IPS DF 4.7 (cell line): ENCODE measurements around the gene TCERG1L.

Source experiments
- DNase-seq: peaks from one replicate; pipeline ENCODE4 v3.0.0-alpha.2; 2013; ENCODE audit warnings: low spot score; ENCODE audit errors: extremely low read depth

The TCERG1L gene

DNA sequence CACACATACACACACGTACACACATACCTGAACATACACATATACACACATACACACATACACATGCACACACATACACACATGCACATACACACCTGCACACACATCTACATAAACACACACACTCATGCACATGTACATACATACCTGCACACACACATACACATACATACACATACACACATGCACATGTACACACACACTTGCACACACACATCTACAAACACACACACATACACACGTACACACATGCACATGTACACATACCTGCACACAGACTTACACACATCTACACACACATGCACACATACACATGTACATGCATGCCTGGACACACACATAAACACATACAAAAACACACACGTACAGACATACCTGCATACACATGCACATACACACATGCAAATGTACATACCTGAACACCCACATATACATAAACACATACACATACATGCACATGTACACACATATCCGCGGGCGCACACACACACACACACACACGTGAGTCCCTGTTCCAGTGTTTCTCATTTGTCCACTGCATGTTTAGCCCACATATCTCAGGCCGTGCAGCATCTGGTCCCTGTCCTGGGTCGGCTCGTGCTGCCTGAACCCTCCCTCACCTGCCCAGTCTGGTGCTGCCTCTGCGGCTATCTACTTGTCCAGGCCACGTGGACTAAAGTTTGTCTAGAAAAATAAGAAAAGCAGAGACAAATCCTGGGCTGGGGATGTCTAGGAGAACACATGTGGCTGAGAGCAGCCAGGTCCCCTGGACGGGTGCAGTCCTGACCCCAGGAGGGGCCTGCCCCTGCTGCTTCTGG is 238.7 kb downstream of the TCERG1L start:
- DNase-seq, result no peak

GRCh38 chr10:131071721-131072120 is 239.8 kb downstream of the TCERG1L start:
- DNase-seq, result no peak

- no peak for DNase-seq
These were observed 240.7 kb downstream of the TCERG1L start for GRCh38 chr10:131070856-131071255.

- no peak for DNase-seq
These were observed 242.8 kb downstream of the TCERG1L start for GRCh38 chr10:131068760-131069159.

DNA sequence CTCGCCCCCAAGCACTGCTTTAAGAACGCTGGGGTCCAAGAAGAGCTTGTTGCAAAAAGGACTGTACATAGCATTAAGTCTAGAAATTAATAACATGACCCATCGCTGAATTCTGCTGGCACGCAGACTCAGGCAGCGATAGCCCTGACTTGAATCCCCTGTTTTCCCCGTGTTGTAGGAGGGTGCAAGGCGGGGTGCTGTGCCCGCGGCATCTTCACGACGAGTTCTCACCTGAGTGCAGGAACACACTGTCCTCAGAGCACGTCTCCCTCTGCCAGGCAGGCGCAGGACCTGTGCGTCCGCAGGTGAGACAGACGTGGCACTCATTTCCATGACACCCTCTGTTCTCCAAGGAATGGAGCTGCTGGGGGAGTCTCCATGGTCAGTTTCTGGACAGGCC is 243.2 kb downstream of the TCERG1L start:
- no peak for DNase-seq

GRCh38 chr10:131067690-131068089 is 243.8 kb downstream of the TCERG1L start:
- no peak for DNase-seq

DNA sequence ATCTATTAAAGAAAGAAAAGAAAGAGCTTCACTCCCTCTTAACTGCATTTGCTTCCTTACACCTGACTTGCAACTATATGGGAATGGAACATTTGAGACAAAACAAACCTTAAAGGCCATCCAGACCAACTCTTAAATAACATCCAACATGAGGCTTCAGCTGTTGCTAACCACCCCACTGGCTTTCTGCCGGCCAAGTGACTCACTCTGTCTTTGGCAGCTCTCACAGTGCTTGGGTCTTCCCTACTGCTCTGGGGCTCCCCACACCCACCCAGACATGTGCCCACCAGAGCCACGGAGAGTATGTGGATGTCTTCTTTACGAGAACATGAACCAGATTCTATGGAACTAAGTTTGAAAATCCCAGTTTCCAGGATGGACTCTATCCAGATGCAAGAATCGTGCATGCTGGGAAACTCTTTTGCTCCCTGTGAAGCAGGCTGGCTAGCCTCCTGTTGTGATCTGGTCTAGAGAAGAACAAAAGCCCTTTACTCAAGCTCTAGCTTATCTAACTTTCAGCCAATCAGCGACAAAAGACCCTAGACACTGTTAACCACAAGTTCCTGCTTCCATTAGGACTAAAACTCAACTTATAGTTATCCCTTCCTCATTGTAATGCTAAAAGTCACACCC is 245.7 kb downstream of the TCERG1L start:
- DNase-seq, result no peak

GRCh38 chr10:131063311-131063710 is 248.2 kb downstream of the TCERG1L start:
- DNase-seq, result no peak

DNA sequence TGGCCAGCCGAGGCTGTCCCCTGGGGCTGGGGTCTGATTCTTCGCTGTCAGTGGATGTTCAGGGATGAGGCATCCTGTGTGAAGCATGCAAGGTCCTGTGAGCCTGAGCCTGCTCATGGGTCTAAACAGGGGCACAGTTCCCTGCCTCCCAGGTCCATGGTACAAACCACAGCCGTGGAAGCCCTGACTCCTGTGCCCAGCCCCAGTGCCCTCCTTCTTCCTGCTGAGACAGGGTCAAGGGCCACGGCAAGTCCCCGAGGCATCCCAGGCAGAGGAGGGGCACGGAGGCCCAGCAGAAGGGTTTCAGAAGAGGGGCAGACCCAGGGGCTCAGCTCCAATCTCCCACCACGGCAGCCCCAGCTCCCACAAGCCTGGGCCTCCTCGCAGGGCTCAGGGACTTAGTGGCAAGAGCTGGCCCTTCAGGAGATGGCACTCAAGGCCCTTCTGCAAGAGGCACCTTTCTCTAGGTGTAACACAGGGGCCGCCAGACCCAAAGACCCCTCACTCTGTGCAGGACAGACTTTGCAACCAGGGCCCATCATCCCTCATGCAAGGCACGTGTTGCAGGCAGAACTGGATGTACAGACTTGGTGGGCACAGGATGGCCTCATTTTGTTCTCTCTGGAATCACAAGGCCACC is 248.8 kb downstream of the TCERG1L start:
- DNase-seq, result no peak

- DNase-seq, result no peak
These were observed 250.3 kb downstream of the TCERG1L start for GRCh38 chr10:131061216-131061615.

DNA sequence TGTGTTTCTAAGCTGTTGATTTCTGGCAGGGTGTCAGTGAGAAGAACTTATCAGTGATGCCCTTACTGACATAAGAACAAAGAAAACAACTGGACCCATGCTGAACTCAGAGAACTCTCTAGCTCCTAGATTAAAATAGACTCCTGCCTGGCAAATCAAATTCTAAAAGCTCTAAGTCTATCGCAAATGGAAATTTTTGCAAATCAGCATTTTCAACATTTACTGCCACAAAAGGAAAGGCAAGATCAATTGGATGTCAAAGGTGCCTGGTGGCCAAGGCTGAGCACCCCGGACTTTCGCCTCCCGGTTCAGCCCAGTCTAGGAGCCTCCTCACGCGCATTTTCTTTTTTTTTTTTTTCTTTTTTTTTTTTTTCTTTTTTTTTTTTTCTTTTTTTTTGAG is 251.6 kb downstream of the TCERG1L start:
- DNase-seq, result no peak

DNA sequence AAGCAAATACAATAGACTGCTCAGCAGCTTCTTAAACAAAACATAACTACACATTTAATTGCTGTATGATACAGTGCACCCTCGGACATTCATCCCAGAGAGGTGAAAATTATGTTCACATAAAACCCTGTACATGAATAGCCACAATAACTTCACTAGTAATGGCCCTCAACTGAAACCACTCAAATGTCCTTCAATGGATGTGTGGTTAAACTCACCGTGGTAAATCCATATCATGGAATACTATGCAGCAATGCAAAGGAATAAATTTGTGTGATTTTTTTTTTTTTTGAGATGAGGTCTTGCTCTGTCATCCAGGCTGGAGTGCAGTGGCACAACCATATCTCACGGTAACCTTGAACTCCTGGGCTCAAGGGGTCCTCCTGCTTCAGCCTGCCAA is 252.7 kb downstream of the TCERG1L start:
- DNase-seq, result no peak

DNA sequence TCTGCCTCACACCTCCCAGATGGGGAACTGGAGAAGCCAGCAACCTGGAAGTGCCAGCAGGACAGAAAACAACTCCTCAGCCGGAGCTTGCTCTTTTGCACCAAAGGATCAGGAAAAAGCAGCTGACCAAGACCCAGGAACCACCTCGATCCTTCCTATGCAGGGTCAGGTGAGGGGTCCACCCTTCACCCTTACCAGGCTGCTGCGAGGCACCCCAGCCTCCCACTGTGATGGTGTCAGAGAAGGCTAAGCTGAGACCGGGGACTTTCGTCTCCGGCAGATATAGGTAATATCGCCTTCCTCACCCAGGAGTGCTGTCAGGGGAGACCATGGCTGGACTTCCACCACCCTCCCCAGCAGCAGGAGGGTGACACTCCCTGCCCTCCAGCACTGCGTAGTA is 254.7 kb downstream of the TCERG1L start:
- no peak for DNase-seq

DNA sequence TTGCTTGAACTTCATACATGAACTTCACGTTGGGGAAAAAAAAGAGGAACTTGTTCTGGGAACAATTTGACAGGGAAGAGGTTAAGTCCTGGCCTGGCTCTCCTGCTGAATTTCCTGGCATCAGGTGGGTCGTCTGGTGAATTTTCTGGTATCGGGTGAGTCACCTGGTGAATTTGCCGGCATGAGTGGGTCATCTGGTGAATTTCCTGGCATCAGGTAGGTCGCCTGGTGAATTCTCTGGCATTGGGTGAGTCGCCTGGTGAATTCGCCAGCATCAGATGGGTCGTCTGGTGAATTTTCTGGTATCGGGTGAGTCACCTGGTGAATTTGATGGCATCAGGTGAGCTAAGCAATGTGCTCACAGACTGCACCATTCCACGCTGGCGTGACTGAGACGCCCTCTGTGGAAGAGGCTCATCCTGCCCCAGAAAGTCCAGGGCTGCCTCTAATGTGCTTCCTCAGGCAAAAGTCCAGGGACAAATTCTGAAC is 255.4 kb downstream of the TCERG1L start:
- no peak for DNase-seq

DNA sequence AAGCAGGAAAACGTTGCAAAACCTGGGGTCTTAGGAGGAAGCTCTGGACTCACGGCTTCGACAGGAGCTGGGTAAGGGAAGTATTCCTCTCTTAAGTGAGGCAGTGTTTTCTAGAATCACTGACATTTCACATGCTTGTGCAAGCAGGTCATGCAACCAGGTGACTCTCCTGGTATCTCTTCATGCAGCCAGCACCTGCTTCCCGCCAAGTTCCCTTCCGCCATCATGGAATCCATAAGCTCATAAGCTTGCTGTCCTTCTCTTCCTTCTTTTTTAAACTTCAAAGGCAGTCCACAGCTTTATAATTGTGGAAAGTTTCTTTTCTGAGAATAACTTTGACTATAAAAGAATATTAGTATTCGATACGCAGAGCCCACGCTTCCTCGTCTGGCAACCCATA is 256.1 kb downstream of the TCERG1L start:
- no peak for DNase-seq

- DNase-seq, result no peak
These were observed 258.3 kb downstream of the TCERG1L start for GRCh38 chr10:131053192-131053591.

- DNase-seq, result no peak
These were observed 261.3 kb downstream of the TCERG1L start for GRCh38 chr10:131050162-131050766.

GRCh38 chr10:131049016-131049415 is 262.5 kb downstream of the TCERG1L start:
- peak; percentile 19 for DNase-seq

- DNase-seq, result no peak
These were observed 262.9 kb downstream of the TCERG1L start for GRCh38 chr10:131048606-131049005.

- no peak for DNase-seq
These were observed 264.0 kb downstream of the TCERG1L start for GRCh38 chr10:131047501-131047900.

DNA sequence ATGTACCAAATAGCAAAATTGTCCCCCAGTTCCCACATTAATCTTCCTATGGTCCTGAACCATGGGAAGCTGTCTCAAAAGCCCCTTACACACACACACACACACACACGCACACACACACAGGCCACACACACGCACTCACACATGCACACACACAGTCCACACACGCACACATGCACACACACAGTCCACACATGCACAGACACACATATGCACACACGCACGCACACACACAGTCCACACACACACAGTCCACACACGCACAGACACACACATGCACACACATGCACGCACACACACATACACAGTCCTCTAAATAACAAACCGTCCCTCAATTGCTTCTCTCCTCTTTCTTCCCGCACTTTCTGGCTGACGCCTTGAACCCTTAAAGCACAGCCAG is 265.3 kb downstream of the TCERG1L start:
- no peak for DNase-seq
